Stimulated activated CD8-positive, alpha-beta memory T cell treated with anti-CD3 and anti-CD28 coated beads, Interleukin-7, amount 100 ng/mL, for 24 hours (primary cell): ENCODE results near the gene HOXA13.
A peak's percentile ranks its signal among the peaks of the same experiment; 100 is the strongest.

Experiments
- DNase-seq: peaks from one replicate; pipeline ENCODE4 v3.0.0-alpha.2; 2020; ENCODE audit warnings: low read depth

HOXA13 gene

GRCh38 chr7:27181795-27182275 is 18.1 kb downstream of the HOXA13 start:
- no peak for DNase-seq

GRCh38 chr7:27180431-27181420 is 19.2 kb downstream of the HOXA13 start:
- DNase-seq, result no peak

- peak; percentile 44 for DNase-seq
These were observed 20.1 kb downstream of the HOXA13 start for GRCh38 chr7:27179503-27180430.

- DNase-seq, result no peak
These were observed 20.9 kb downstream of the HOXA13 start for GRCh38 chr7:27179030-27179429.

- DNase-seq, result no peak
These were observed 21.5 kb downstream of the HOXA13 start for GRCh38 chr7:27178366-27178765.

- no peak for DNase-seq
These were observed 22.0 kb downstream of the HOXA13 start for GRCh38 chr7:27177795-27178320.

GRCh38 chr7:27176962-27177794 is 22.7 kb downstream of the HOXA13 start:
- DNase-seq, result no peak

GRCh38 chr7:27176524-27176845 is 23.4 kb downstream of the HOXA13 start:
- DNase-seq, result no peak

GRCh38 chr7:27175626-27176523 is 24.0 kb downstream of the HOXA13 start:
- DNase-seq, result no peak

GRCh38 chr7:27174874-27175625 is 24.8 kb downstream of the HOXA13 start:
- DNase-seq, result no peak

- no peak for DNase-seq
These were observed 25.7 kb downstream of the HOXA13 start, which contains the start of gene HOXA10 for GRCh38 chr7:27173956-27174873. Gene HOXA10 (minus strand): TSS chr7:27174320. CDS start chr7:27174306, 14 bp downstream.

- no peak for DNase-seq
These were observed 26.4 kb downstream of the HOXA13 start for GRCh38 chr7:27173511-27173955.

- no peak for DNase-seq
These were observed 26.9 kb downstream of the HOXA13 start for GRCh38 chr7:27172823-27173510.

GRCh38 chr7:27172315-27172774 is 27.5 kb downstream of the HOXA13 start:
- no peak for DNase-seq

GRCh38 chr7:27171637-27172314 is 28.1 kb downstream of the HOXA13 start:
- DNase-seq, result no peak

- DNase-seq, result no peak
These were observed 28.6 kb downstream of the HOXA13 start for GRCh38 chr7:27171325-27171636.
